Stomach (tissue), 4 donors: ENCODE results near the gene SDCCAG8.

Experiments used
- CTCF ChIP-seq, 7 experiments: fragments of 450-650 bp in 4 of 7; fragments of 200-600 bp in 3 of 7; sonication (generic) in 3 of 7; IDR thresholded peaks; one replicate each; pipeline ENCODE4 v1.5.1; 2016 to 2019; ENCODE audit warnings: antibody characterized with exemption in 7 of 7, control low read depth in 2 of 7, mild to moderate bottlenecking in 1 of 7
- POLR2A ChIP-seq, 4 donors: fragments of 450-650 bp; IDR thresholded peaks; one replicate each; pipeline ENCODE4 v1.6.1; 2016; ENCODE audit warnings: antibody characterized with exemption in 4 of 4, control low read depth in 2 of 4, mild to moderate bottlenecking in 1 of 4, moderate library complexity in 1 of 4
- POLR2AphosphoS5 ChIP-seq, 3 donors: sonication (generic); formaldehyde crosslinking; IDR thresholded peaks; one replicate each; pipeline ENCODE4 v1.6.1; 2016; ENCODE audit warnings: antibody characterized with exemption in 3 of 3

GRCh38 chr1:243343970-243344937 lies 88.4 kb downstream of the SDCCAG8 start:
- TF ChIP-seq CTCF (IDR thresholded peaks at IDR 0.05) (peak in 4 of 7 experiments; percentile 26 to 71 (median 64)), POLR2A (IDR thresholded peaks at IDR 0.05) (no peak), POLR2AphosphoS5 (IDR thresholded peaks at IDR 0.05) (no peak)
